ENCODE measurements around the gene RFTN1.

- TF ChIP-seq CTCF (IDR thresholded peaks at IDR 0.05) (no peak), POLR2A (IDR thresholded peaks at IDR 0.05) (no peak), EP300 (IDR thresholded peaks at IDR 0.05) (no peak)
These were observed 184.3 kb downstream of the RFTN1 start for GRCh38 chr3:16329036-16329825.

Data from ovary (tissue), 3 donors.